Measurements from ENCODE around the gene UBE2I. TPM values are rescaled to one million over a fixed set of nuclear protein-coding genes. Genes with fewer than 3 reads are reported as not detected.

Gene UBE2I
- total RNA-seq, 4 donors from 2014 or later: 54.1 to 119 (median 107) TPM

- Histone ChIP-seq H3K9me3 (no peaks in the 10 kb centered on the region), H3K27me3 (no peaks in the 10 kb centered on the region), H3K4me1 (peaks cover 3 to 32% (median 24%) of the 10 kb centered on the region in 4 donors), H3K4me3 (no peak overlapping the region), H3K36me3 (peaks cover 0 to 34% (median 0%) of the 10 kb centered on the region in 3 donors), H3K27ac (no peak overlapping the region)
- TF ChIP-seq CTCF (IDR thresholded peaks at IDR 0.05): peak in 2 of 6 experiments; percentile 7 to 33
- no peak for TF ChIP-seq POLR2A (IDR thresholded peaks at IDR 0.05)
- no peak for DNase-seq
Measured at GRCh38 chr16:1346422-1347285, 37.2 kb downstream of the UBE2I start.

GRCh38 chr16:1347286-1347855 is 37.9 kb downstream of the UBE2I start:
- peaks cover 0 to 34% (median 0%) of the 10 kb centered on the region in 3 donors for H3K36me3 ChIP-seq
- DNase-seq: no peak
- no peaks in the 10 kb centered on the region for H3K27me3 ChIP-seq
- H3K4me3 ChIP-seq: no peak overlapping the region
- TF ChIP-seq CTCF (IDR thresholded peaks at IDR 0.05) (no peak), POLR2A (IDR thresholded peaks at IDR 0.05) (no peak)
- no peak overlapping the region for H3K27ac ChIP-seq
- H3K9me3 ChIP-seq: no peaks in the 10 kb centered on the region
- peaks cover 2 to 31% (median 19%) of the 10 kb centered on the region in 4 donors for H3K4me1 ChIP-seq

- peaks cover 0 to 34% (median 0%) of the 10 kb centered on the region in 3 donors for H3K36me3 ChIP-seq
- no peak for TF ChIP-seq CTCF (IDR thresholded peaks at IDR 0.05)
- no peak for TF ChIP-seq POLR2A (IDR thresholded peaks at IDR 0.05)
- H3K27me3 ChIP-seq: no peaks in the 10 kb centered on the region
- H3K27ac ChIP-seq: no peak overlapping the region
- no peak for DNase-seq
- no peaks in the 10 kb centered on the region for H3K9me3 ChIP-seq
- H3K4me1 ChIP-seq: peaks cover 0 to 31% (median 21%) of the 10 kb centered on the region in 4 donors
- no peak overlapping the region for H3K4me3 ChIP-seq
Measured at GRCh38 chr16:1347962-1348361, 38.5 kb downstream of the UBE2I start.

- TF ChIP-seq POLR2A (IDR thresholded peaks at IDR 0.05) (no peak), CTCF (IDR thresholded peaks at IDR 0.05) (no peak)
- no peak overlapping the region for H3K27ac ChIP-seq
- DNase-seq: no peak
- no peak overlapping the region for H3K4me3 ChIP-seq
- H3K9me3 ChIP-seq: no peaks in the 10 kb centered on the region
- H3K27me3 ChIP-seq: no peaks in the 10 kb centered on the region
- peaks cover 0 to 34% (median 19%) of the 10 kb centered on the region in 4 donors for H3K4me1 ChIP-seq
- H3K36me3 ChIP-seq: peaks cover 0 to 34% (median 0%) of the 10 kb centered on the region in 3 donors
Measured at GRCh38 chr16:1348441-1348840, 39.0 kb downstream of the UBE2I start.

GRCh38 chr16:1348926-1349325 is 39.5 kb downstream of the UBE2I start:
- no peak overlapping the region for H3K4me3 ChIP-seq
- H3K4me1 ChIP-seq: peaks cover 0 to 29% (median 17%) of the 10 kb centered on the region in 4 donors
- DNase-seq: no peak
- H3K9me3 ChIP-seq: no peaks in the 10 kb centered on the region
- H3K27ac ChIP-seq: no peak overlapping the region
- TF ChIP-seq POLR2A (IDR thresholded peaks at IDR 0.05) (no peak), CTCF (IDR thresholded peaks at IDR 0.05) (no peak)
- H3K36me3 ChIP-seq: peaks cover 0 to 34% (median 0%) of the 10 kb centered on the region in 3 donors
- no peaks in the 10 kb centered on the region for H3K27me3 ChIP-seq

All from Peyer's patch (tissue), 4 donors.